NCI-H510A treated with DMSO at 0.1 percent for 48 hours (cell line): ENCODE data around the gene OS9.
"Not testable (repeated sequence)": the region's sequence is repeated elsewhere in the genome, so short reads cannot be mapped to it uniquely, and the experiment has no call there.

Source experiments
- DNase-seq: peaks from one replicate; lab custom pipeline; 2025; lab: John Stamatoyannopoulos, UW

OS9 gene

GRCh38 chr12:57695770-57696432 lies 2.0 kb downstream of the OS9 start:
- DNase-seq, result no peak

DNA sequence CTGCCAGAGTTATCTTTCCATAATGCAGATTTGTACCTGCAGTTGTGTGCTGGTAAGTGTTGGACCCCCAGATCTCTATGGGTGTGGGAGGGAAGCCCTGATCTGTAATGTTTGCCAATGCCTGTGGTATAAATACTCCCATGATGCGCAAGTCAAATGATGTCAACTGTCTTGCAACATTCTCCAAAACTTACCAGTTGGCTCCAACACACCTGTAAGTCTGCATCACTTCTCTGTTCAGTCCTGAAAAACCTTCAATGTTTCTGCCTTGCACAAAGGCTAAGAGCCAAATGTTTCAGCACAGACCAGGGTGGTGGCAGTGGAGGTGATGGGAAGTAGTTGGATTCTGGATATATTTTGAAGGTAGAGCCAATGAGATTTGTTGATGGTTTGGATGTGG lies 3.1 kb downstream of the OS9 start:
- DNase-seq, result no peak

GRCh38 chr12:57698414-57698813 lies 4.5 kb downstream of the OS9 start:
- no peak for DNase-seq

GRCh38 chr12:57700317-57700716 lies 6.4 kb downstream of the OS9 start:
- DNase-seq, result no peak

GRCh38 chr12:57707250-57707649 lies 13.3 kb downstream of the OS9 start:
- no peak for DNase-seq

DNA sequence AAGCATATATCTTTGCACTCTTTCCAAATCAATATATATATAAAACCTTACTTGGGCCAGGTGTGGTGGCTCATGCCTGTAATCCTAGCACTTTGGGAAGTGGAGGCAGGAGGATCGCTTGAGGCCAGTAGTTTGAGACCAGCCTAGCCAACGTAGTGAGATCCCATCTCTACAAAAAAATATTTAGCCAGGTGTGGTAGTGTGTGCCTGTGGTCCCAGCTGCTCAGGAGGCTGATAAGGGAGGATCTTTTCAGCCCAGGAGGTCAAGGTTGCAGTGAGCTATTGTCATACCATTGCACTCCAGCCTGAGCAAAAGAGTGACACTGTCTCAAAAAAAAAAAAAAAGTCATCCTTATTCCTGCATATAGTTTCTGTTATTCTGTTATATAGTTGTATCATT lies 14.4 kb downstream of the OS9 start:
- no peak for DNase-seq

- DNase-seq, result no peak
These were observed 18.8 kb downstream of the OS9 start for GRCh38 chr12:57712701-57713100.

GRCh38 chr12:57713209-57713608 lies 19.3 kb downstream of the OS9 start:
- no peak for DNase-seq

- not testable (repeated sequence) for DNase-seq
These were observed 21.3 kb downstream of the OS9 start for GRCh38 chr12:57715036-57715748.

- no peak for DNase-seq
These were observed 21.9 kb downstream of the OS9 start for GRCh38 chr12:57715786-57716185.

GRCh38 chr12:57716305-57716704 lies 22.4 kb downstream of the OS9 start:
- DNase-seq, result no peak

GRCh38 chr12:57717131-57717530 lies 23.2 kb downstream of the OS9 start:
- no peak for DNase-seq

- no peak for DNase-seq
These were observed 24.1 kb downstream of the OS9 start for GRCh38 chr12:57717846-57718640.

DNA sequence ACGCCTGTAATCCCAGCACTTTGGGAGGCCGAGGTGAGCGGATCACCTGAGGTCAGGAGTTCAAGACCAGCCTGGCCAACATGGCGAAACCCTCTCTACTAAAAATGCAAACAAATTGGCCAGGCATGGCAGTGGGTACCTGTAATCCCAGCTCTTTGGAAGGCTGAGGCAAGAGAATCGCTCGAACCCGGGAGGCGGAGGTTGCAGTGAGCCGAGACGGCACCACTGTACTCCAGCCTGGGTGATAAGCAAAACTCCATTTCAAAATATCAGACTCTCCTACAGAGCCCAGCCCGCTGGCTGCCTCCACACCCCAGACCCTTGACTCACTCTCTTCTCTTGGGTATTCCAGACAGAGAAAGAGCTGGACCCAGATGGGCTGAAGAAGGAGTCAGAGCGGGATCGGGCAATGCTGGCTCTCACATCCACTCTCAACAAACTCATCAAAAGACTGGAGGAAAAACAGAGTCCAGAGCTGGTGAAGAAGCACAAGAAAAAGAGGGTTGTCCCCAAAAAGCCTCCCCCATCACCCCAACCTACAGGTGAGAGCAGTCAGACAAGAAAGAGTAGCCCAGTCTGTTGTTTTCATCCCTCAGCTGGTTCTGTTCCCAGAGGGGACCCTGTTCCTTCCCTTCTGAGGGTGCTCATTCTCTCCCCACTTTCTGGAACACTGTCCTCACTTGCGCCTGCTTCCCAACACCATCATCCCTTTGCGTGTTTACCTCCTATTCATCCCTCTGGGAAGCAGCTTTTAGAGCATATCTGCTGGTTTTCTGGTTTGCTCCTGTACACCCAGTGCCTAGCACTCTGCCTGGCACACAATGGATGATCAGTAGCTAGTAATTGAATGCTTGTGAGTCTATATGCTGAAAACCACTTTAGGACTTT lies 25.0 kb downstream of the OS9 start:
- no peak for DNase-seq

DNA sequence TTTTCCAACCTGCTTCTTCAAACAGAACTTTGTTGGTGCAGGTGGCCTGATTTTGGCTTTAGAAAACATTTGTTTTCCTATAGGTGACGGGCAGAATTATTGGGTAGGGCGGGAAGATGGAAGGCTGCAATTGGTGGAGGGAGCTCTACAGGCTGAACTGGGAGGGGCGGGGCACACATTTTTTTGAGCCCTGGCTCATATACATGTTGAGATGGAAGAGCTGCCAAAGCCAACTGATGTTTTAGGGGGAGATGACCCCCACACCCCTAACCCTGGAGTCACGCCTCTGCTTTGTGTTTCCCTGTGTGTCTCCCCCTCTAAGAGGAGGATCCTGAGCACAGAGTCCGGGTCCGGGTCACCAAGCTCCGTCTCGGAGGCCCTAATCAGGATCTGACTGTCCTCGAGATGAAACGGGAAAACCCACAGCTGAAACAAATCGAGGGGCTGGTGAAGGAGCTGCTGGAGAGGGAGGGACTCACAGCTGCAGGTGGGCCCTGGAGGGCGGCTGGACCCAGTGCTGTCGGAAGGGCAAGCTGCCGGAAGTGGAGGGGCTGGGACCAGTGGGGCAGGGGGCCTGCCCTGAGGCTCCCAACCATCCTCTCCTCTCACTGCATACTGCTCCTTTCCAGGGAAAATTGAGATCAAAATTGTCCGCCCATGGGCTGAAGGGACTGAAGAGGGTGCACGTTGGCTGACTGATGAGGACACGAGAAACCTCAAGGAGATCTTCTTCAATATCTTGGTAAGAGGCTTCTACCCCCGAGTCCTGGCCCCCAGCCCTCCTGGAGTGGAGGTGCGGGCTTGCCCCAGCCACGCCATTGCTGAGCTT lies 26.1 kb downstream of the OS9 start:
- no peak for DNase-seq

GRCh38 chr12:57720606-57721595 lies 27.0 kb downstream of the OS9 start:
- no peak for DNase-seq

- DNase-seq, result not testable (repeated sequence)
These were observed 28.1 kb downstream of the OS9 start for GRCh38 chr12:57721846-57722608.

DNA sequence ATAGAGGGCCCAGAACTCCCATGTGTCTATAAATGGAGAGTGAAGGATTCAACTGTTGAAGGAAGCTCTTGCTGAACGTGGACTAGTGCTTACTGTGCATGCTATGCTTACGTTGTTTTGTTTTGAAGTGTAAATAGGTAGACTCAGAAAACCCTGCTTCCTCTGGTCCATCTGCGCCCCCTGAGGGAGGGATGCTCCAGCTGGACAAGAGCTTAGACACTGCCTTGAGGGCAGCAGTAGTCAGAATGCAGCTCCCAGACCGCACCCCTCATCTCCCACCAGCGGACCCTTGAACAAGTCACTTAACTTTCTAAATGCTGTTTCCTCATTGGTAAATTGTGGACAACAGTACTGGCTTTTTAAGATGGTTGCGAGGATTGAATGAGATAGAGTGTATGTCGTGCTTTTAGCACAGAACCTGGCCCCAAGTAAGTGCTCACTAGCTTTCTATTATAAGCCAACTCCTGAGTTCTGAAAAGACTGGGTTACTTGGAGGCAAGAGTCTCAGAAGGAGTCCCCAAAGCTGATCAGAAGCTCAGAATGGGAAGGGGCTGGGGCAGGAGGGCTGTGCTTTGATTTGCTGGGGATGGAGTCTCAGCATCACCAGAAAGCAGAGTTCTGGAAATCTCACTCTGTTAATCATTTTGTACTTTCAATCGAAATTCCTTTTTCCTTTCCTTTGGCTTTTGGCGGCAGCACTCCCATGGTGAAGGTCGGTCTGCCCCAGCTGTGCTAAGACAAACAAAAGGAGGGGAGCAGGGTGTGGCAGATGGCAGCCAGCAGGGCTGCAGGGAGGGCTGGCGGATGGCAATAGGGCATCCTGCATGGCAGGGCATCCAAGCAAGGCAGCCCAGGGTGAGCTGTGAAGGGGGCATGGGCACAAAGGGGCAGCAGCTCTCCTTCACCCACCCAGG lies 29.0 kb downstream of the OS9 start:
- DNase-seq, result peak; percentile 57
